Right lung (tissue), 5 donors: Measurements from ENCODE around the gene DLGAP5. TPM values are rescaled to one million over a fixed set of nuclear protein-coding genes. Genes with fewer than 3 reads are reported as not detected.

Experiments
- DNase-seq, 2 donors: peaks; one replicate each; pipeline ENCODE4 v3.0.0-alpha.2; 2013
- polyA plus RNA-seq, 5 donors: library from polyadenylated mRNA; unstranded; fragments of 120-200 nt; gene quantifications; one replicate each; pipeline versions ENCODE4 v1.2.1 to v1.2.3, GENCODE V29; 2013; ENCODE audit warnings: inconsistent platforms in 1 of 5, low replicate concordance in 1 of 5; ENCODE audit not compliant: insufficient read length in 5 of 5, insufficient read depth in 1 of 5

The DLGAP5 gene
- polyA plus RNA-seq, 5 donors: 14.7 to 65.2 (median 29.7) TPM

DNA sequence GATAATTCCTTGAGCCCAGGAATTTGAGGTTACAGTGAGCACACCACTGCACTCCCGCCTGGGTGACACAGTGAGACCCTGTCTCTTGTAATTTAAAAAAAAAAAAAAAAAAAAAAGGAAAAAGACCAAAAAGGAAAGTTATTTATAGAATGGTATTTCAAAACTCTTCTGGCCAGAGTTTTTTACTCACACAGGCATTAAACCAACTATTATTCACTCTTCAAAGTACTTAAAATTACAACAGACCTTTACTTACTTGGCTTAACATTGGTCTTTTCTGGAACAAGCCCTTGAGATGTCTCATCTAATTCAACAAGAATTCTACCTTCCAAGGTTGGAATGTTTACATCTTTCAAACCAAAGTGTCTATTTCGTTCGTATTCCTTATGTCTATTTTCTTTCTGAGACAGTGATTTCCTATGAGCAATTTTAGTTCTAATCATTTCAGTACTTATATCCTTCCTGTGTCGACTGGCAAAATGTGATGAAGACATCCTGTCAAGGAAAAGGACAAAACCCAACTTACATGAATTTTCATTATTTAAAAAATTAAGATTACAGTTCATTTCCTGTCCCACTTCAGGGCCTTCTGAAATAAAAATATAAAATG is 2.6 kb downstream of the DLGAP5 start:
- DNase-seq: no peak

DNA sequence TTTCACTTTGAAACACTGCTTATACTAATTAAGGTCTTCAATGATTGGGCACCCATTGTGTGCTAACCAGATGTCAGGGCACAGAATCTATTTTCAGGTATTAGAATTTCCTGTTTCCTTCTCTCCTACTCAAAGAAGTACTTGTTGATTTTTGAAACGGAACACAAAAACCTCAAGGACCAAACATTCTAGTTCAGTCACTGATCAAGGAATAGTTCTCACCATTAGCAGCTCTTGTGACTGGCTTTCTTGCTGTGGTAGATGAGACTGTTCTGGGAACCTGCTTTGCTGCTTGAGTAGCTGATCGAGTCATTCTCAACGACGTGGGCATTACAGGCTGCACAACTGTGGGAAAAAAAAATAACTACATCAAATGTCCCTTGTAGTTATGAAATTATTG is 11.0 kb downstream of the DLGAP5 start:
- DNase-seq: no peak

DNA sequence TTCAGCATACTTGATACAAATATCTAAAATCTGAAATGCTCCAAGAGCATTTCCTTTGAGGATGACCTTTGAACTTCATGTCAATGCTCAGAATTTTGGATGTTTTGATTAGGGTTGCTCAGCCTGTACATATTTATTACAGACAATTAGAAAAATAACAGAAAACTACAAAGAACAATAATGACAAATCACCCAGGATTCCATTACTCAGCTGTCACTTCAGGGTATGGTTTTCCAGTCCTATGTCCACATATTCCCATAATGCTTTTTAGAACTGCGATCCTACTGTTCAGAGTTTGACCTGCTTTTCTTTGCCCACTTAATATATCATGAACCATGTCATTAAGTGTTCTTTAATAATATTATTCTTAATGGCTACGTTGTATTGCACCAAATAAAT is 11.4 kb downstream of the DLGAP5 start:
- no peak for DNase-seq

DNA sequence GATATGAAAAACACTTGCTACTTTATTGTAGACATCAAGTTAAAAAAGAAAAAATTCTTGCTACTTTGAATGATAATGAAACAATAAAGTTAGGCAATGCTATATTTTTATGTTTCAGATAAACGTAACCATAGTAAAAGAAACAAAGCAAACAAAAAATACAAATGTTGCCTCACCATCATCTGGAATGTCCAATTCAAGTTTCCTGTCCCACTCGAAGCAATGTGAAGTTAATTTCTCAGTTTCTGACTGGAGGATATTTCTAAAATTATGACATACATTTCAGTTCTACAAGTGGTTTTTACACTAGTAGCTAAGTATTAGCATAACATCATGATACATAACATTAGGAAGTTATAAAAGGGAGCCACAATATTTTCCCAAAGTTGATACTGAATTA is 20.9 kb downstream of the DLGAP5 start:
- no peak for DNase-seq

DNA sequence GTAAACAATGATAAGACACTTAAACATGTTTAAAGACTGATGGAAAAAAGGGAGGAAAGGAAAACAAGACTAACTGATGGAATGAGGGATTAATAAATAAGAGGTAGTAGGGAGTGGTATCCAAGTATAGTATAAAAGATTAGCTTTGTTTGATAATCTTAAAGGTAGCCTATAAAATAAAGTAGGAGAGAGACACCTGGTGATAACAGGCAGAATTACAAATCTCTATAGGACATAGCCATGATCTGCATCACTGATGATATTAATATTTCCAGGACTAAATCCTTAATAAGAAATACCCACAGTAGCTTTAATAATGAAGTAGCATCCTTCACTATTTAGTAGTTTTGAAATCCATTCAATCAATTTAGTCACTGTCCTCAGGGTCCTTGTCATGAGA is 30.4 kb downstream of the DLGAP5 start:
- DNase-seq: peak; percentile 16 to 33

DNA sequence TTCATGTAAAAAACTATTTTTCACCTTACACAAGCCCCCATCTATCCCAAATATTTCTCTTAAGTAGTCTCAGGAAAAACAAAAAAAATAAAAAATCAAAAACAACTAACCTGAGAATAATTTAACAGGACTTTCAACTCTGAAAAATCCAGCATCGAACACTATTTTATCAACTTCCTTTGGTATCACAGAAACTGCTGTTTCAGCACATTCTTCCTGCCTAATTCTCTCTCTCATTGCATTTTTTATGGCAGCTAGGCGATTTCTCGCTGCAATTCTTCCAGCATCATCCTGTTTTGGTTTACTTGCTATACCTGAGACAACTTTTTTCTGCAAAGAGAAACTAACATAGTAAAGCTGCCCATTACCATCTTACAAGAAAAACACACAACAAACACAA is 33.0 kb downstream of the DLGAP5 start:
- no peak for DNase-seq

DNA sequence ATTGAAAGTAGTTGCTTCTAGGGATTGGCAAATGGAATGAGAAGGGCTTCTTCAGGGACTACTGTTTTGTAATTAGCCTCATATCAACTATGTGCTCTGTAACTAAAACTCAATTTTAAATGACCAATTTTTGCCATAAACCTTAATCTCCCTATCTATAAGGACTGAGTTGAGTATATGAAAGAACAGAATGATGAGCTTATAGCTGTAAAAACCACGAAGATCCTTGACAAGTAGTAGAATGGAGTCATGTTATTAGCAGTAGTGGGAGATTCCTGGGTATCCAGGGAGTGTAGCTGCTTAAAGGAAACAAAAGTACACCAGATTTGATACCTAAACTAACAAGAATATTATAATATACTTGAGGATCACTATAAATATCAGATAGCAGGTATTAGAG is 34.3 kb downstream of the DLGAP5 start:
- DNase-seq: no peak

DNA sequence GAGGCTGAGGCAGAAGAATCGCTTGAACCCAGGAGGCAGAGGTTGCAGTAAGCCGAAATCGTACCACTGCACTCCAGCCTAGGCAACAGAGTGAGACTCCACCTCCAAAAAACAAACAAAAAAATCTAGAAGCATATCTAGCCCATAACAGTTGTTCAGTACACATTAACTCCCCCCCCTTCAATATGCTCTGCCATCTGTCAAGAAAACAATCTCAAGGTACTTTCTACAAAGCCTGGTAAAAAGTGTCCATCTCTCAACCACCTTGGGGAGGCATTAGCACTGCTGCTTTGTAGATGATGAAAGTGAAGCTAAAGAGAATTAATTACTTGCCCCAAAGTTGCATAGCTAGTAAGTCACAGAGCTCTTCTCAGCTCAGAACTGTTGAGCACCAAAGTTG is 37.4 kb downstream of the DLGAP5 start:
- DNase-seq: no peak

DNA sequence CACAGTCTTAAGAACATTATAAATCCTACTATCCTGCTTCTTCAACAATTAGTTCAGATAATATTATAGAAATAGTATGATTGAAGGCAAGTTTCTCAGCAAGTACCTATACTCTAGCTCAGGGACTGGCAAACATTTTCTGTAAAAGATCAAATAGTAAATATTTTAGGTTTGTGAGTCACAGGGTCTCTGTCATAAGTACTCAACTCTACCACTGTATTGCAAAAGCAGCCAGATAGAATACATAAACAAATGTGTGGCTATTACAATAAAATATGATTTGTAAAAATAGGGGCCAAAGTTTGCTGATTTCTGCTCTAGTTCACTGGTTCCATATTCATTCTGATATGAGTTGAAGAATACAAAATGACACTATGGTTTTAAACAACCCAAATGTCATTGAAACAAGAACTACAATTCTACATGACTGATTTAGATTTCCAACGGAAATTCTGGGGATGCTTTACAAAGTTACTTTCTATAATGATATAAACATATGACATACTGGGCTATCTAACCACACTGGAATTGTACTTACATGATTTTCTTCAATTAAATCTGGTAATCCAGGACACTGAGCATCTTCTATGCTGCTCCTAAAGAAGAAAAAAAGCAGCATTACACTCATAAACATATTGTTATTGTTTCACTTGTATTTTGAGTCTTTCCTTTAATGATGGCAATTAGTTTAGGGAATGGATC is 39.2 kb downstream of the DLGAP5 start:
- DNase-seq: no peak

DNA sequence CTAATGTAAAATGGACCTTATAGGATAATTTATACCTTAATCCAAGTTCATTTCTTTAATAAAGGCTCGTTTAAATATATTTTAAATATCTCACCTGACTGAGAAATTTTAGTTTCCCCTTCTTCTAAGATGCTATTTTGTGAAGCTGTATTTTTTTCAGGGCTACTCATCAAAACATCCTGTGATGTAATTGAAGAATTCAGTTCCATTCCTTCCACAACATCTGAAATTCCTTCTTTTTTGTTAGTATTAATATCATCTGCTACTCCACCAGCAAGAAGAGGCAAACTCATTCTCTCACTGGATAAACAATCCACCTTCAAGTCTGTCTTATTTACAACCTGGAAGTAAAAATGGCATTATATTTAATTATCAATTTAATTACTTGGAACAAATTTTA is 39.8 kb downstream of the DLGAP5 start:
- DNase-seq: no peak

DNA sequence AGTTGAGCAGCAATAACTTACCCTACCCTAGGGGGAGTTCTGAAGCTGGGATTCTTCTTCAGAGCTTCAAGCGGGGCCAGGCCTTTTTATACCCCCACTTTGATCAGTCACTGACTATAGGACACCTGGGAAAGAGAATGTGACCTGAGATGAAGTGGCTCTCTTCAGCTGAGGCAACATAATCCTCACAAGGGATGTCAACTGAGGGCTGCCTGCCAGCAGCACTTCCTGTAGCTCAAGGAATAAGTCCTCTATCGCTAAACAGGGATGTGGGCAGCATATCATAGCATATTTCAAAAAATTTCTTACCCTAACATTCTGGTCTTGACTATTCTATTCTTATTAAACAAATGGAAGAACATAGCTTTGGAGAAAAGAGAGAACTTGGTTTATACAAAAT is 45.0 kb downstream of the DLGAP5 start:
- no peak for DNase-seq

DNA sequence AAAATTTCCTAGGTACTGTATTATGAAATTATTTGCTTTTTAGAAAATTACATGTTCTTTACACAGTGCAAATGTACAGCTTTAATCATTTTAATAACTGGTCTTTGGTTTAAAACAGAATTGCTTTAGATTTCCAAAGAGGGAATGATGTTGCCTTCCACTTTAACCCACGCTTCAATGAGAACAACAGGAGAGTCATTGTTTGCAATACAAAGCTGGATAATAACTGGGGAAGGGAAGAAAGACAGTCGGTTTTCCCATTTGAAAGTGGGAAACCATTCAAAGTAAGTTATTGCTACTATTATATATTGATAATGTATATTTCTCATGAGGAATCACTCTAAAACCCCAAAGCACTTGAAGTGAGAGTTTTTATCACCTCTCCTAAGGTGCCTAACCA is 48.9 kb downstream of the DLGAP5 start:
- DNase-seq: no peak

DNA sequence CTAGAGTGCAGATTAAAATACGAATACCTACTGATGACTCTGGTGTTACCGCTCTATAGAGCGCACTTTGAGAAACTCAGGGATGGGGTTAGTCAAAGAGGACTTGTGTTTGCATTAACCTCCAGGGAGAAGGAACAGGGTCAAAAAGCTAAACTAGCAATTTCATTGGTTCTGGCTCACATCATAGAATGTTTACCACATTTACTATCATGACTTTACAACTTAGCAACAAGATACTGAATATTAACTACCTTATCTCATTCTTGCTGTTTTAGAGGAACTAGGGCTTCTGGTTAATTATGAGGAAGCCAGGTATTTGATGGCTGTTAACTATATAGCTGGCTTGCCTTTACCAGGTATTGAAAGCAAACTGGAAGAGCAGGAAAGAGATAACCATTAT is 49.6 kb downstream of the DLGAP5 start:
- no peak for DNase-seq

DNA sequence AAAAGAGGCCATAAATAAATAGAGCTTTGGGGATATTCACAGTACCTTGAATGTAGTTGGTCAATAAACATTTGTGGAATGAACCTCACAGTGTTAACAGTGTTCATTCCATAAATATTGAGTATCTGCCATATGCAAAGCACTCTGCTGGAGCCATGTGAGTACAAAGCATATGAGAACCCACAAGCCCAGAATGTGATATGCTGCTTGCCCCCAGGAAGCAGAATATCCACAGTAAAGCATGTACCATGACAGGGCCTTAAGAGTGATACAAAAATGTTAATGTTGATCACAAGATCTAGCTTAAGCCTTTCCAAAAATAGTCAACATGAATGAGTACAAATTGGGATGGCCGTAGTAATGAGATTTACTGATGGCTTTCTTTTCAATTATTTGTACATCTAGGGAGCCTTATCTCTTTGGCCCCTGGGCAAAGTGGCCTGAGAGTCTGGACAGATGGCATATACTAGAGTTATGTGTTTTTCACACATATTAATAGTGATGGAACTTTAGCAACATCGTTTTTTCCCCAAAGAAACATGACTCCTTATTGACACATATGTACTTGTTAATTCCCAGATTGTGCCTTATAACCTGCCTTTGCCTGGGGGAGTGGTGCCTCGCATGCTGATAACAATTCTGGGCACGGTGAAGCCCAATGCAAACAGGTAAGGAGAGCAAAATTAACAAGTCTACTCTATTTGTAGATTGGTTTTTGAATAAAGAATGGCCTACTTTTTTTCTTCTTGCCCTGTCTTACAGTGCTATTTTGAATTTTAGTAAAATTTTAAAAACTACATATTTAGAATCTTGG is 51.5 kb downstream of the DLGAP5 start:
- DNase-seq: no peak

DNA sequence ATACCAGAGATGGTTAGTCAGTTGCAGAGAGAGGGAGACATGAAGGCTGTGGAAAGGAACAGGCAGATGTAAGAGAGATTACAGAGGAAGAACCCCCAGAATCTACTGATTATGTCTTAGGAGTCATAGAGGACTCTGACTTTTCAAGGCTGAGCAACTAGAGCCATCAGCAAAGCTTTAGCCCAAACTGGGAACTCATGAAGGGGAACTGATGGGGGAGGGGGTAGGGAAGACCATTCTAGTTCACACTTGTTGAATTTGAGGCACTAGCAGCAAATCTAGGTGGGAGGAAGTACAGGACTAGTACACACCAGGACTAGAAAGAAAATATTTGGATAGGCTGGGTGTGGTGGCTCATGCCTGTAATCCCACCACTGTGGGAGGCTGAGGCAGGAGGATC is 52.2 kb downstream of the DLGAP5 start:
- no peak for DNase-seq

DNA sequence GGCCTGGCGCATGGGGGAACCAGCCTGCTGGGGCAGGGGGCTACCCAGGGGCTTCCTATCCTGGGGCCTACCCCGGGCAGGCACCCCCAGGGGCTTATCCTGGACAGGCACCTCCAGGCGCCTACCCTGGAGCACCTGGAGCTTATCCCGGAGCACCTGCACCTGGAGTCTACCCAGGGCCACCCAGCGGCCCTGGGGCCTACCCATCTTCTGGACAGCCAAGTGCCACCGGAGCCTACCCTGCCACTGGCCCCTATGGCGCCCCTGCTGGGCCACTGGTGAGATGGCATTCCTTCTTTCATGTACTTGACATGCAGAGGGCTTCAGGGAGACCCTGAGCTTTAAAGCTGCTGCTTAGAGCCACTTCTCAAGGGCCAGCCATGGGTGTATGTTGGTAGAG is 53.3 kb downstream of the DLGAP5 start:
- DNase-seq: no peak

DNA sequence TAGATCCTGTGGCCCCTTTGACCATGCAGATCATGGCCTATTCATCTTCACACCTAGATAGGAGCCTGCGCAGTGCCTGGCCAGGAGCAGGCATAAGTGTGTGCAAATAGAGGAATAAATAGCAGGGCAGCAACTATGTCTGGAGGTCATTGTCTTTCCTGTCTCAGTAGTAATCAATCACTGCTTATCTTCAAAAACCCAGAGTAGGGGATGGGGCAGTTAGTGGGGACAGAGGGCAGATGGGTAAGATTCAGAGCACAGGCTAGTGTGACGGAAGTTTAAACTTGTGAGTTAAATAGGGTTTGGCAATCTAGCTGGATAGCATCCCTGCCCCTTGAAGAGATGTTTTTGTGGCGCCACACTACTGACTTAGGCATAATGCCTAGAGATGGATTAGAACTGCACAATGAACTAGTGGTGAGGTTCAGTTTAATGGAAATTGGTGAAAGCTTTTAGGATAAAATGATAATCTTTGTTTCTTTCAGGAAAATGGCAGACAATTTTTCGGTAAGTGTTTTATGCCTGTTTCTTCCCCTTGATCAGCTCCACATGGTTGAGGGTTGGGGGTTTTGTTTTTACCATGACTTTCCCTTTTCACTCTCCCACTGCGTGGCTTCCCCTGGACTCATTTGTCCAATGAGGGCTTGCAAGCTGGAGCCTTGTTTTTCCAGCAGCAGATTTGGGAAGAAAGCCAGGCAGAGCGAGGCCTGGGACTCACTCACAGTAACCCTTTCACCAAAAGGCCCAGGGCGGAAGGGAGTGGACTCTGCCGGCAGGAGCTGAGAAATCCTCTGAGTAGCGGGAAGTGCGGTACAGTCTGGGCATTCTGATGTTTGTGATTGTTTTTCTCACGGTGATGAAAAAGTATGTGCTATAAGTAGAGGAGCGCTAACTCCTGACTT is 54.2 kb downstream of the DLGAP5 start:
- peak; percentile 69 to 79 for DNase-seq

DNA sequence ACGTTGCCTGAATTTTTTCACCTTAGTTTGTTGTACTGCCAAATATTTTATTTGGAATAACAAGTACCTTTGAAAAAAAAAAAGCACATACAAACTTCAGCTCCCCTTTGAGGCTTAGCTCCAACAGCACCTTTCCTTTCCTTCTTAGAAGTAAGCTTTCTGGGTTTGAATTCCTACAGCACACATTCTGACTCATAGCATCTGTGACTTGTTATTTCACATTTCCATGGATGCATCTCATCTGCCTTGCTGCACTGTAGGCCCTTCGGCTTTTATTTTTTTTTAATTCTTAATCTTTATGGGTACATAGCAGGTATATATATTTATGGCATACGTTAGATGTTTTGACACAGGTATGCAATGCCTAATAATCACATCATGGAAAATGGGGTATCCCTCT is 55.1 kb downstream of the DLGAP5 start:
- no peak for DNase-seq

DNA sequence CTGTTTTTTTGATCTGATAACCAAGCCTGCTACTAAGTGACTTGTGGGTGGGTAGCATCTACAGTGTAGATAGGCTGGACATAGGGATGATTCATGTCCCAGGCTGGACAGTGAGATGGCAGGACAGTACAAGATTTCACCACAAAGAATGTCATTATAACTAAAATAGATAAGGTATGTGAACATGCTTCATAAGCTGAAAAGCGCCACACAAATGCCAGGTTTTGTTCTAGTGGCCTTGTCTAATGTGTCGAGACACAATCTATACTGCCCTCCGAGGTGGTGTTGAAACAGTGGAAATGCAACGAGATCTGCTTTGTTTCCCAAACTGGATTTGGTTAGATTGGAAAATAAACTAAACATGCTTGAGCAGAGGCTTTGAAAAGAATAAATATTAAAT is 58.0 kb downstream of the DLGAP5 start:
- DNase-seq: no peak

DNA sequence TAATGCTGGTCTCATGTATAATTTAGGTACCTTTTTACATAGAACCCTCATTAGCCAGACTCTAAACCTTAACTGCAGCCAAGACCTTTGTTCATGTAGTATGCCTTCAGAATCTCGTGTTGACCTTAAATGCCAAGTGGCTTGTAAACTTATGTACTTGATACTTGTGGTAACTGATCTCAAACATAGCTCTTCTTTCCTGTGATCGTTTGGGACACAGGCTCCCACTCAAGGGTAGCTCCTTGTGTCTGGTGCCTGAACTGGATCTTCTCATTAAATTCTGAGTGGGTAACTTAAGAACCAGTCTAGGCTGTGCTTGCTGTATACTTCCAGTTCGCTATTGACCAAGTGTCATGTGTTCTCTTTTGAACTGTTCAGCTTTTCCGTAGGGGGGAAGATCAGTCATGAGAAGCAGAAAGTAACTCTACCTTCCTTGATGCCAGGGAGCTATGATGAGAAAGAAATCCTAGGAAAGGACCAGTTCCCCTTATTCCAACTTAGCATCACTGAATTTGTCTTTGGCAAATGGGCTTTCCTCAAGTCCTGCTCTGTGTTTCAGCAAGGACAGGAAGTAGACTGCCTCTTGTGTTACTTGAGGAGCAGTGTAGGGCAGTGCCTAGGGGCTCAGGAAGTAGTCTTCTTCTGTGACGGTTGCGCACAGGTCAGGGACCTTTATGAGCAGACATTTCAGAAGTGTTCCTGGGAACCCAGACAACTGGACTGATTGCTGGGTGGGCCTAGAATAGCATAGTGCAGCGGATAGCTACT is 59.8 kb downstream of the DLGAP5 start:
- DNase-seq: no peak

DNA sequence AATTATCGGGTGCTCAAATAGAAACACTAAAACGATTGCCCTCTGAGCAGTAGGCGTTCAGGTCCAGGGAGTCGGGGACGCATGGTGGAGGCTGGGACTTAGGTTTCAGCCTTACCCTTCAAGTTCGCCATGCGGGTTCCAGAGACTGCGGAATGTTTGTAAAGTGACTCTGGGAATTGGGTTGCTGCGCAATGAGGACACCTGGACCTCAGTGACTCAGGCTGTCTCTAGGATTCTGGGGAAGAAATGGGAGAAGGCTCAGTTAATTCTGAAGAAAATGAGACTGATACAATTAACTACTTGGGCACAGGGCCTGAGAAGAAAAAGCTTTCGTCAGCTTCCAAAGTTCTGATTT is 61.2 kb downstream of the DLGAP5 start:
- DNase-seq: no peak
